ENCODE results near the gene KIRREL3.

The KIRREL3 gene

GRCh38 chr11:126467471-126467870, 533.1 kb downstream of the KIRREL3 start:
- Histone ChIP-seq H3K4me1 (ENCODE audit: insufficient read depth, low read length) (no peaks in the 10 kb centered on the region; the same call in 1 of the 2 replicates), H3K9ac (ENCODE audit: low read depth, low read length) (no peak overlapping the region)
- WGBS, result 92% methylated on average over 8 of the region's 8 CpGs

GRCh38 chr11:126467046-126467370, 533.6 kb downstream of the KIRREL3 start:
- Histone ChIP-seq H3K9ac (ENCODE audit: low read depth, low read length) (no peak overlapping the region), H3K27me3 (ENCODE audit: insufficient read depth, low read length) (no peaks in the 10 kb centered on the region), H3K4me3 (ENCODE audit: low read length) (no peak overlapping the region), H3K9me3 (ENCODE audit: insufficient read depth, low read depth, low read length) (no peaks in the 10 kb centered on the region), H3K27ac (ENCODE audit: low read depth, low read length) (no peak overlapping the region), H3K36me3 (ENCODE audit: insufficient read depth, low read length) (no peaks in the 10 kb centered on the region), H3K4me1 (ENCODE audit: insufficient read depth, low read length) (no peaks in the 10 kb centered on the region; the same call in 1 of the 2 replicates)
- 93% methylated on average over 13 of the region's 13 CpGs for WGBS

More at GRCh38 chr11:126467471-126467870, 533.1 kb downstream of the KIRREL3 start:
- Histone ChIP-seq H3K4me3 (ENCODE audit: low read length) (no peak overlapping the region), H3K27me3 (ENCODE audit: insufficient read depth, low read length) (no peaks in the 10 kb centered on the region), H3K27ac (ENCODE audit: low read depth, low read length) (no peak overlapping the region), H3K36me3 (ENCODE audit: insufficient read depth, low read length) (no peaks in the 10 kb centered on the region), H3K9me3 (ENCODE audit: insufficient read depth, low read depth, low read length) (no peaks in the 10 kb centered on the region)

GRCh38 chr11:126466236-126467045, 534.1 kb downstream of the KIRREL3 start:
- H3K36me3 ChIP-seq (ENCODE audit: insufficient read depth, low read length), result no peaks in the 10 kb centered on the region
- H3K4me3 ChIP-seq (ENCODE audit: low read length), result no peak overlapping the region
- no peak overlapping the region for H3K27ac ChIP-seq (ENCODE audit: low read depth, low read length)
- H3K9ac ChIP-seq (ENCODE audit: low read depth, low read length), result no peak overlapping the region
- no peaks in the 10 kb centered on the region for H3K27me3 ChIP-seq (ENCODE audit: insufficient read depth, low read length)
- H3K9me3 ChIP-seq (ENCODE audit: insufficient read depth, low read depth, low read length), result no peaks in the 10 kb centered on the region
- WGBS, result 71% methylated on average over 18 of the region's 18 CpGs
- H3K4me1 ChIP-seq (ENCODE audit: insufficient read depth, low read length), result no peaks in the 10 kb centered on the region; the same call in 1 of the 2 replicates

GRCh38 chr11:126465573-126466188, 534.9 kb downstream of the KIRREL3 start:
- Histone ChIP-seq H3K27ac (ENCODE audit: low read depth, low read length) (no peak overlapping the region), H3K36me3 (ENCODE audit: insufficient read depth, low read length) (no peaks in the 10 kb centered on the region), H3K4me3 (ENCODE audit: low read length) (no peak overlapping the region), H3K27me3 (ENCODE audit: insufficient read depth, low read length) (no peaks in the 10 kb centered on the region), H3K9me3 (ENCODE audit: insufficient read depth, low read depth, low read length) (no peaks in the 10 kb centered on the region), H3K4me1 (ENCODE audit: insufficient read depth, low read length) (no peaks in the 10 kb centered on the region; the same call in 1 of the 2 replicates), H3K9ac (ENCODE audit: low read depth, low read length) (no peak overlapping the region)
- WGBS, result 53% methylated on average over 18 of the region's 19 CpGs

GRCh38 chr11:126464796-126465195, 535.8 kb downstream of the KIRREL3 start:
- Histone ChIP-seq H3K27me3 (ENCODE audit: insufficient read depth, low read length) (no peaks in the 10 kb centered on the region), H3K9me3 (ENCODE audit: insufficient read depth, low read depth, low read length) (no peaks in the 10 kb centered on the region), H3K27ac (ENCODE audit: low read depth, low read length) (no peak overlapping the region), H3K36me3 (ENCODE audit: insufficient read depth, low read length) (no peaks in the 10 kb centered on the region), H3K4me3 (ENCODE audit: low read length) (no peak overlapping the region), H3K4me1 (ENCODE audit: insufficient read depth, low read length) (no peaks in the 10 kb centered on the region; the same call in 1 of the 2 replicates), H3K9ac (ENCODE audit: low read depth, low read length) (no peak overlapping the region)
- 95% methylated on average over 5 of the region's 5 CpGs for WGBS

GRCh38 chr11:126462422-126462821, 538.1 kb downstream of the KIRREL3 start:
- Histone ChIP-seq H3K4me3 (ENCODE audit: low read length) (no peak overlapping the region), H3K36me3 (ENCODE audit: insufficient read depth, low read length) (no peaks in the 10 kb centered on the region), H3K9me3 (ENCODE audit: insufficient read depth, low read depth, low read length) (no peaks in the 10 kb centered on the region), H3K27me3 (ENCODE audit: insufficient read depth, low read length) (no peaks in the 10 kb centered on the region), H3K9ac (ENCODE audit: low read depth, low read length) (no peak overlapping the region), H3K4me1 (ENCODE audit: insufficient read depth, low read length) (no peaks in the 10 kb centered on the region; the same call in 1 of the 2 replicates), H3K27ac (ENCODE audit: low read depth, low read length) (no peak overlapping the region)
- 96% methylated on average over 7 of the region's 7 CpGs for WGBS

- 87% methylated on average over 6 of the region's 6 CpGs for WGBS
- Histone ChIP-seq H3K9me3 (ENCODE audit: insufficient read depth, low read depth, low read length) (no peaks in the 10 kb centered on the region), H3K9ac (ENCODE audit: low read depth, low read length) (no peak overlapping the region), H3K27ac (ENCODE audit: low read depth, low read length) (no peak overlapping the region), H3K4me3 (ENCODE audit: low read length) (no peak overlapping the region), H3K4me1 (ENCODE audit: insufficient read depth, low read length) (no peaks in the 10 kb centered on the region; the same call in 1 of the 2 replicates), H3K27me3 (ENCODE audit: insufficient read depth, low read length) (no peaks in the 10 kb centered on the region), H3K36me3 (ENCODE audit: insufficient read depth, low read length) (no peaks in the 10 kb centered on the region)
Observed at GRCh38 chr11:126461996-126462395, 538.6 kb downstream of the KIRREL3 start.

GRCh38 chr11:126461096-126461440, 539.5 kb downstream of the KIRREL3 start:
- Histone ChIP-seq H3K9ac (ENCODE audit: low read depth, low read length) (no peak overlapping the region), H3K36me3 (ENCODE audit: insufficient read depth, low read length) (no peaks in the 10 kb centered on the region), H3K27ac (ENCODE audit: low read depth, low read length) (no peak overlapping the region), H3K4me3 (ENCODE audit: low read length) (no peak overlapping the region), H3K4me1 (ENCODE audit: insufficient read depth, low read length) (no peaks in the 10 kb centered on the region; the same call in 1 of the 2 replicates), H3K9me3 (ENCODE audit: insufficient read depth, low read depth, low read length) (no peaks in the 10 kb centered on the region), H3K27me3 (ENCODE audit: insufficient read depth, low read length) (no peaks in the 10 kb centered on the region)
- WGBS, result 83% methylated on average over 8 of the region's 8 CpGs

- Histone ChIP-seq H3K27me3 (ENCODE audit: insufficient read depth, low read length) (no peaks in the 10 kb centered on the region), H3K9me3 (ENCODE audit: insufficient read depth, low read depth, low read length) (no peaks in the 10 kb centered on the region), H3K4me3 (ENCODE audit: low read length) (no peak overlapping the region), H3K9ac (ENCODE audit: low read depth, low read length) (no peak overlapping the region), H3K4me1 (ENCODE audit: insufficient read depth, low read length) (no peaks in the 10 kb centered on the region), H3K36me3 (ENCODE audit: insufficient read depth, low read length) (no peaks in the 10 kb centered on the region), H3K27ac (ENCODE audit: low read depth, low read length) (no peak overlapping the region)
- 91% methylated on average over 15 of the region's 15 CpGs for WGBS
Observed at GRCh38 chr11:126460417-126461095, 540.0 kb downstream of the KIRREL3 start.

GRCh38 chr11:126459691-126460281, 540.8 kb downstream of the KIRREL3 start:
- Histone ChIP-seq H3K4me3 (ENCODE audit: low read length) (no peak overlapping the region), H3K4me1 (ENCODE audit: insufficient read depth, low read length) (no peaks in the 10 kb centered on the region), H3K27ac (ENCODE audit: low read depth, low read length) (no peak overlapping the region), H3K36me3 (ENCODE audit: insufficient read depth, low read length) (no peaks in the 10 kb centered on the region), H3K27me3 (ENCODE audit: insufficient read depth, low read length) (no peaks in the 10 kb centered on the region), H3K9me3 (ENCODE audit: insufficient read depth, low read depth, low read length) (no peaks in the 10 kb centered on the region), H3K9ac (ENCODE audit: low read depth, low read length) (no peak overlapping the region)
- 76% methylated on average over 10 of the region's 10 CpGs for WGBS

GRCh38 chr11:126457817-126458216, 542.8 kb downstream of the KIRREL3 start:
- Histone ChIP-seq H3K27ac (ENCODE audit: low read depth, low read length) (no peak overlapping the region), H3K36me3 (ENCODE audit: insufficient read depth, low read length) (no peaks in the 10 kb centered on the region), H3K4me1 (ENCODE audit: insufficient read depth, low read length) (no peaks in the 10 kb centered on the region), H3K27me3 (ENCODE audit: insufficient read depth, low read length) (no peaks in the 10 kb centered on the region), H3K9me3 (ENCODE audit: insufficient read depth, low read depth, low read length) (no peaks in the 10 kb centered on the region), H3K9ac (ENCODE audit: low read depth, low read length) (no peak overlapping the region), H3K4me3 (ENCODE audit: low read length) (no peak overlapping the region)
- WGBS, result 89% methylated on average over 8 of the region's 8 CpGs
